Measurements from ENCODE around the gene EIPR1.
"Not testable (repeated sequence)": the region's sequence is repeated elsewhere in the genome, so short reads cannot be mapped to it uniquely, and the experiment has no call there.

GRCh38 chr2:3198671-3199192, 178.9 kb downstream of the EIPR1 start:
- not testable (repeated sequence) for TF ChIP-seq CTCF (IDR thresholded peaks at IDR 0.05; ENCODE audit: poor library complexity, severe bottlenecking); EZH2 (IDR thresholded peaks at IDR 0.05; ENCODE audit: borderline replicate concordance, insufficient read depth, low read length, poor library complexity, severe bottlenecking); EP300 (conservative IDR thresholded peaks at IDR 0.05; ENCODE audit: poor library complexity, severe bottlenecking); SMC3 (conservative IDR thresholded peaks at IDR 0.05; ENCODE audit: poor library complexity); POLR2AphosphoS5 (IDR thresholded peaks at IDR 0.05); RAD21 (conservative IDR thresholded peaks at IDR 0.05); TAF1 (IDR thresholded peaks at IDR 0.05; ENCODE audit: low read depth)

Measured in neural cell (in vitro differentiated cells).